GM19328 (cell line): ENCODE data around the gene NANOS1.

Experiments
- ATAC-seq: cut with Tn5 transposase; IDR thresholded peaks from one replicate; pipeline ENCODE4 v1.9.1; 2021; ENCODE audit warnings: mild to moderate bottlenecking, moderate library complexity; ENCODE audit not compliant: unreplicated experiment

Gene NANOS1

GRCh38 chr10:119055472-119055871, 26.0 kb downstream of the NANOS1 start:
- no peak for ATAC-seq

DNA sequence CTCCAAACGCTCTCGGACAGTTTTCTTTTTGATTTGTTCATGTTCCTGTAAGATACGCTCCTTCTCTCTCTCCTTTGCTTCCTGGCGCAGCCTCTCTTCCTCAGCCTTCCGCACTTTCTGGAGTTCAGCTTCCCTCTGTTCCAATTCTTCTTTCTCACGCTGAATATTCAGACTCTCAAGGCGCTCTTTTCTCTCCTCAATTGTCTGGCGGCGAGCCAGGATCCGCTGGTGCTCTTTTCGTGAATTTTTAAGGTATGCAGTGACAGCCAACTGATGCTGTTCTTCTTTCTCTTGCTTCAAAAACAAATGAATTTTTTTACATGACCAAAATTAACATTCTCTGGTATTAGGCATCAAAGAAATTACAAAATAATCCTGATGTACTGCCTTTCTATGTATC, 28.5 kb downstream of the NANOS1 start:
- no peak for ATAC-seq

DNA sequence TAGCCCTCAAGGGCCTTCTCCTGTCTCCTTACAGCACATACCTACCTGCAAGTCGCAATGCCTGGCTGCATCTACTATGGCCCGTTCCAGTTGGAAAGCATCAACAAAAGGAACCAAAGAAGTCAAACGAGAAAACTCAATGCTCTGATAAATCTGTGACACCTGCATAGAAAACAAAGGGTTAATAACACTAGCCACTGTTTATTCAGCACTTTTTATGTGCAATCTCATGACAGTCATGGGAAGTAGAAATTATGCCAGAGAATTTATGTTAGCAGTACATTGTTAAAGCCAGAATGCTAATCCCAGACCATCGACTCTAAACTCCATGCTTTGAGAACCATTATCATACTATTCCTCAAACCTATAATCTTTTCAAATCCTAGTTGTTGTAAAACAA, 30.0 kb downstream of the NANOS1 start:
- ATAC-seq = no peak

- no peak for ATAC-seq
Measured at GRCh38 chr10:119060107-119060506, 30.6 kb downstream of the NANOS1 start.

GRCh38 chr10:119061352-119061751, 31.8 kb downstream of the NANOS1 start:
- no peak for ATAC-seq

- no peak for ATAC-seq
Measured at GRCh38 chr10:119061926-119062325, 32.4 kb downstream of the NANOS1 start.

DNA sequence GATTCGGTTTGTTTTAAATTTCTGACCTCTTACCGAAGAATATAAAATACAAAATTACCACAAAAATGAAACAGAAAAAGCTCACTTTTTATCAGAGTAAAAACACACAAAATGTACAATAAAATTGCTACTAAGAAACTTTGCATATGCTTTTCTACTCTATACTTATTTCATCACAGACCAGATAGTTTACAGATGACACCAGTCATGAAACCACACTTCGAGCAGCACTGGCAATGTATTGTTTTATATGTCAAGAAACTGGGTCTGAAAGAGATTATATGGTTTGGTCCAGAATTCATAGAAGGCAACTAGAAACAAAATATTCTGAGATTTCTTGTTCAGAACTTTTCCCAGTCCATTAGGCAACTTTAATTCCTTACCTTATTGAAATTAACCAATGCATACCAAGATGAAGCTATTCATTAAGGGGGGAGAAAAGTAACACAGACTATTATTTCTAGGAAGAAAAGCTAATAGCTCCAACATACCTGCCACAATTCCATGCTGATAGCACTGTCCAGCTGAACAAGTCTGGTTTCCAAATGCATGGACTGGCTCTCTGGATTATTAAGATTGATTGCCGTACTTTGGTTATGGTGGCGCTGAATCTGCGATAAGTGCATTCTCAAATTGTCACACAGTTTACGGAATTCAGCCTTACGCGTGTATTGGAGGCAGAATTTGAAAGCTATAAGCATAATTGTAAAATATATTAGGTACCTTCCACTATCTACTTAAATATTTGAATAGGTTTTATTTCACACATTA, 41.1 kb downstream of the NANOS1 start:
- ATAC-seq = no peak

DNA sequence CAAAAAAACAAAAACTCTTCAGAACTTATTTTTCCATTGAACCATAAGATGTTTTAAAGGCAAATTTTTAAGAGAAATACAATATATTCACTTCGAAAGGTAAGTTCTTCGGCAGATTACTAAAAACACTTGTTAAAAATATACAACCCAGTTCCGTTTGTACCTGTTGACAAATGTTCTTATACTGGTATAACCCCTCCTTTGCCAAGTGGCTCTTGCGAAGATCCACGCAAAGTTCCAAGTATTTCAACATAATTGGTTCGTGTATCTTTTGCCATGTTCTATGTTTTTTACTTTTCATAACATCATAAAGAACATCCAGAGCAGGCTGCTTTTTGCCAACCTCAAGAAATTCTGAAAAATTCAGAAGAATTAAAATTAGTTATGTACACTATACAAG, 44.1 kb downstream of the NANOS1 start:
- ATAC-seq = no peak

DNA sequence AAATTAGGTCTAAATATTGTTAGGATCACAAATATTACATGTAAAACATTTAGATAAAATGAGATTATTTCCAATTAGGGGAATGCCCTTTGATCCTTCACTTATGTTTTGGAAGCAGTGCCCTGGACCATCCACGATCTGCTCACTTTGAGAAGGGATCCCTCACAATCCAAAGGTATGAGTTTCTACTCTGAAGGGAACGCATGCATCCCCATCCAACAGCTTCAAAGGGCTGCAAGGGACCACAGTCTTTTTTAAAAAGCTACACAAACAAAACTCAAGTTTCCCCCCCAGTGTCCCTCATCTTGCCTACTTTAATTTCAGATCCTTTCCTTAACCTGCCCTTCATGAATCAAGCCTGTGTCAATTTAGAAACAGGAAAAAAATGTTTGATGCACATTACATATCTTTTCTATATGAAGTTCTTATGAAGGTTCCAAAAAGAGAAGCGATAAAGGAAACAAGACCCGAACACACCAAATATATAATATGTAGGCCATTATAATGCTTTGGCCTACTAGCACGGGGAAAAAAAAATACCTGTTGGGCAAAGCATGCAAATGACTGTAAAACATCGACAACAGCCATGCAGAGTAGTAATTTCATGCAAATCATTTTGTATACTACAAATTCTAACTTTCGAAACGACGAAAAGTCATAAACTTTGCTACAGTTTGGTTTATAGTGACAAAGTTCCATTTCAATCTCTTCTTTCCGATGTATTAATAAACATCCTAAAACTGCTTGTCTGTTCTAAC, 49.1 kb downstream of the NANOS1 start:
- ATAC-seq = no peak

- peak; percentile 54 for ATAC-seq
Measured at GRCh38 chr10:119079599-119080520, 50.3 kb downstream of the NANOS1 start.

- ATAC-seq = peak; percentile 82
Measured at GRCh38 chr10:119080521-119081259, 51.2 kb downstream of the NANOS1 start, which contains the start of gene EIF3A. Gene EIF3A, minus strand, starts transcription at chr10:119080817. Its CDS starts 141 bp downstream, at chr10:119080676.
